ENCODE results near the gene B3GALNT1. TPM values are rescaled to one million over a fixed set of nuclear protein-coding genes. Genes with fewer than 3 reads are reported as not detected.

B3GALNT1 gene
- total RNA-seq, 1 experiment from 2014 or later, result 13.2 TPM

- H3K79me1 ChIP-seq (ENCODE audit: insufficient read depth, low read depth, low read length, poor library complexity, severe bottlenecking), result no peaks in the 10 kb centered on the region
- no peaks in the 10 kb centered on the region for H3K23me2 ChIP-seq (ENCODE audit: insufficient read length, low read depth, low read length, poor library complexity, severe bottlenecking)
- H3K23ac ChIP-seq (ENCODE audit: insufficient read length, low read depth, low read length), result no peak overlapping the region
- Mint-ChIP-seq H3K27me3 (ENCODE audit: low read depth) (no peaks in the 10 kb centered on the region), H3K27ac (no peak overlapping the region), H3K36me3 (ENCODE audit: insufficient read depth in 1 of 3, low read depth in 3 of 3) (no peaks in the 10 kb centered on the region), H3K9me3 (no peaks in the 10 kb centered on the region), H3K4me1 (peaks cover 11 to 15% of the 10 kb centered on the region in 2 experiments), H3K4me3 (no peak overlapping the region)
- H3K56ac ChIP-seq (ENCODE audit: insufficient read length, low read depth, low read length), result no peak overlapping the region
- H4K91ac ChIP-seq (ENCODE audit: insufficient read length, low read depth, low read length), result no peak overlapping the region
- H3K79me2 ChIP-seq (ENCODE audit: insufficient read depth, low read length), result no peaks in the 10 kb centered on the region
- no peaks in the 10 kb centered on the region for H3K27me3 ChIP-seq (ENCODE audit: insufficient read depth, low read length)
- no peak overlapping the region for H2BK15ac ChIP-seq (ENCODE audit: low read depth, low read length)
- no peak overlapping the region for H3K14ac ChIP-seq (ENCODE audit: insufficient read depth, low read length)
- H3T11ph ChIP-seq (ENCODE audit: low read length), result no peak overlapping the region
- TF ChIP-seq CTCF (conservative IDR thresholded peaks at IDR 0.05), result no peak
- H2AFZ ChIP-seq (ENCODE audit: low read length), result no peak overlapping the region
- no peak overlapping the region for H3K4me2 ChIP-seq (ENCODE audit: insufficient read depth, insufficient read length, low read length)
- no peak overlapping the region for H2BK5ac ChIP-seq (ENCODE audit: insufficient read length, low read length)
- no peak overlapping the region for H2BK12ac ChIP-seq (ENCODE audit: insufficient read length, low read depth, low read length)
- H3K9ac ChIP-seq (ENCODE audit: extremely low read depth, insufficient read length, low read length), result no peak overlapping the region
- H4K20me1 ChIP-seq (ENCODE audit: control insufficient read depth, insufficient read depth, insufficient read length), result no peaks in the 10 kb centered on the region
- no peak overlapping the region for H3K18ac ChIP-seq (ENCODE audit: insufficient read length, low read depth, low read length)
- H3K9me3 ChIP-seq (ENCODE audit: control insufficient read depth, low read depth, low read length), result no peaks in the 10 kb centered on the region
- H4K5ac ChIP-seq (ENCODE audit: insufficient read length, low read depth, low read length), result no peak overlapping the region
- no peak for DNase-seq
- H2AK5ac ChIP-seq (ENCODE audit: insufficient read length, low read length), result no peak overlapping the region
- no peak overlapping the region for H2BK120ac ChIP-seq (ENCODE audit: low read depth, low read length, poor library complexity, severe bottlenecking)
- H3K27ac ChIP-seq (ENCODE audit: insufficient read length, low read depth, low read length), result no peak overlapping the region
- no peak overlapping the region for H3K4ac ChIP-seq (ENCODE audit: low read depth, low read length)
- H2BK20ac ChIP-seq (ENCODE audit: low read depth, low read length, poor library complexity, severe bottlenecking), result no peak overlapping the region
- no peaks in the 10 kb centered on the region for H3K4me1 ChIP-seq (ENCODE audit: insufficient read depth, low read length)
- no peak overlapping the region for H4K8ac ChIP-seq (replicated peaks; ENCODE audit: insufficient read length, low read depth, low read length)
Observed at GRCh38 chr3:161072751-161073150, 32.4 kb downstream of the B3GALNT1 start.

Data from H9 (cell line).